HG02678 (cell line): ENCODE data around the gene TMIGD3.

Experiments
- ATAC-seq: cut with Tn5 transposase; IDR thresholded peaks from one replicate; pipeline ENCODE4 v1.9.1; 2021; ENCODE audit warnings: mild to moderate bottlenecking, moderate library complexity; ENCODE audit not compliant: unreplicated experiment

The TMIGD3 gene

DNA sequence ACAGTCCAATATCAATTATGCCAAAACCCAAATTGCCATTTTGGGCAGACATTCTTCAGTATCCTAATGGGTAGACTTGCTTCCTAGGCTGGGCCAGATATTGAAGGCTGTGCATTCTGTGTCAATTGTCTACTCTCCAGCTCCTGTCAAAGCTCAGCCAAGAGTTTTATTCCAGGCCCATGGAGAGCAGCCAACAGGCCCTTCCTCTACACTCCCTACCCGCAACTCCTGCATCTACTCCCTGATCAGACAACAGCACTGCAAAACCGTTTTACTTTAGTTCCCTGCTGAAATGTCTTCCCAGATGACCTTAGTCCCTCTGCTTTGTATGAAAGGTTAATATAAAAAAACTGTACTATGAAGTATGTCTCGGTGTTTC is 6.6 kb upstream of the TMIGD3 start:
- no peak for ATAC-seq

DNA sequence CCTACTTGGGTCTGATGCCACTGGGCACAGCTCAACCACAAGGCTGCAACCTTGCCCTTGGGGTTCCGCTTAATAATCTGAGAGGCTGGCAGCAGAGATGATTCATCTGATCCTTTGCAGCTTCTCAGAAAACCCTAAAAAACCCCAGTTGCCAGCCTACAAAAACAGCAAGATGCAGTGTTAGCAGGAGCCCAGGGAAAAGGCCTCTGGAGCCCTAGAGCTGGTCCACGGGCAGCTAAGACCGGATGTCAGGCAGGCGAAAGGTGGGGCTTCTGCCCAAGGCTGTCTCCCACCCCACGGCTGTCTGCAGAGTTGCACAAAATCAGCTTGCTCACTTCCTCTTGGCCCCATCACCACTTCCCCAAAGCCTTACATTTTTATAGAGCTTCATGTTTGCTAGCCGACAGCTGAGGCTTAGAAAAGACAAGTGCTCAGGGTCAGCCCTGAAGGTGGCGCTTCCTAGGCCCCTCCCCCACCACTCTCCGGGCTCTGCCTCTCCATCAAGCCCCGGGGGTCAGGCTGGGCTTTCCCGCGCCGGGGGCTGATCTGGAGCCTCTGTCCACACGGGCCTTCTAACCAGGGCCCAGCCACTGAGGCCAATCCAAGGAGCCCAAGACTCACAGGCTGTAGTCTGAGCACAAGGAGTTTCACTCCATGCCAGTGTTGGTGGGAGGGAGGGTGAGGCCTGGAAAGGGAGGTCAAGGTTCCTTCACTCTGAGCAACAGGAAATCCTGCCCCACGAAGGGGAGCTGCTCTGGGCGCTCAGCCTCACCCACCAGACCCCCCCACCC is 4.2 kb upstream of the TMIGD3 start:
- peak; percentile 52 for ATAC-seq

- no peak for ATAC-seq
Measured at GRCh38 chr1:111506561-111506960, 3.1 kb upstream of the TMIGD3 start.

DNA sequence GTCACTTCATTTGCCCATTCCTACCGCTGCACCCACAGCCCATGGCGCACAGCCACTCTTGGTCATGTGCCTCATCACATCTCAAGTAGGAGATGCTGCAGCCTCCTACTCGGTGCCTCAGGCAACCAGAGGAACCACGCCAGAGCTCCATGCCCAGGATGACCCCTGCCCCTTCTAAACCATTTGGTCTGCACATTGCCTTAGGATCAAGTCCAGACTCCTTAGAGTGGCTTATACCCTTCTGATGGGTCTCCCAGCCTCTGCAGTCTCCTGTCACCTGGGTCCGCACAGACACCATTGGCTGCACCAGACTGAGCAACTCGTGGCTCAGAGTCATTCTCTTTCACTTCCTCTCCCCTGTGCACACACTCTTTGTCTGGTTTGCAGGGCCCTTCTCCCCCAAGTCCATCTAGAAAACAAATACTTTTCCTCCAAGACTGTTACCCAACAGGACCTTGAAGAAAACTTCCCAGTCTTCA is 2.2 kb upstream of the TMIGD3 start:
- ATAC-seq, result peak; percentile 65

DNA sequence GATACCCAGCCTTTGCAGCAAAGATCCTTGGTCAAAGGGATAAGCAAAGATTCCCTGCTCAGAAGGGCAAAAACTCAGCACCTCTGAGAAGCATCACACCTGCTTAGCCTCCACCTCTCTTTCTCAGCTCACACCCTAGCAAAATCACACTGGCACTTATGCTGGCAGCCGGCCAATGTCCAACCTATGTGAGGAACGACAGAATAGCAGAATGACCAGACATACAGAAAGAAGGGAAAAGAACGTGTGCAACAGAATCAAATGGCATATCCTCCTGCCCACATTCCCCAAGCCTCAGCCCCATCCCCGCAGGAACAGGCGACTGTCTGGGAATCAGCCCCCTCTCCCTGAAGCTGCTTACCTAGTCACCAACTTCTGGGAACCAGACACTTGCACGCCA is 664 bp upstream of the TMIGD3 start:
- ATAC-seq, result no peak

- no peak for ATAC-seq
Measured at GRCh38 chr1:111501645-111502044, 1.8 kb downstream of the TMIGD3 start.

DNA sequence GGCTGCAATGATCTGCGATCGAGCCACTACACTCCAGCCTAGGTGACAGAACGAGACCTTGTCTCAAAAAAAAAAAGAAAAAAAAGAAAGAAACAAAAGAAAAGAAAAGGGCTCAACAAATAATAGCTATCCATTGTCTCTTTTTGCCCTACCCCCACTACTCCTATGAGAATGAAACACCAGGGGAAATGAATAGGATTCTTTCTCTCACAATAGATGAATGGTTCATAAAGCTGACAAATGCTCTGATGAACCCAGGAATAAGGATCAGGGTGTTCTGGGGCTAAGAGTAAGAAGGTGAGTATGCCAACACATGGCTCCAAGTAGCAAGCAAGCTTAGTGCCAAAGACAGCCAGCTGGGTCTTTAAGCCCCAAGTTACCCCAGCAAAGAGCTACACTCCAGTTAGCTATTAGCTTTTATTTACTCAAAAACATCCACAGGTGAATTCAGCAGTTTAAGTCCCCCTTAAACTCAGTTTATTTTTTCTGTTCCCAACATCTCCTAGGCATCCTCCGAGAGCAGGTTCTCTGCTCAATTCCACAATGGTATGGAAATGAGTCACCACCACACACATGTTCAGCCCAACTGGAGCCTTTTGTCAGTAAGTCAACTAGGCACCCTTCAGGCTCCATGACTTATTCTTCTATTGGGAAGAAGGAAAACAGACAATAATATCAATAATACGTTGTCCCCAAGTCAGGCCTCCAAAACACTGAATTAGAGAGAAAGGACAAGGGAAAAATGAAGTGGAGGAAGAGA is 4.2 kb downstream of the TMIGD3 start:
- ATAC-seq, result no peak

GRCh38 chr1:111497592-111497991 is 5.8 kb downstream of the TMIGD3 start:
- ATAC-seq, result no peak

DNA sequence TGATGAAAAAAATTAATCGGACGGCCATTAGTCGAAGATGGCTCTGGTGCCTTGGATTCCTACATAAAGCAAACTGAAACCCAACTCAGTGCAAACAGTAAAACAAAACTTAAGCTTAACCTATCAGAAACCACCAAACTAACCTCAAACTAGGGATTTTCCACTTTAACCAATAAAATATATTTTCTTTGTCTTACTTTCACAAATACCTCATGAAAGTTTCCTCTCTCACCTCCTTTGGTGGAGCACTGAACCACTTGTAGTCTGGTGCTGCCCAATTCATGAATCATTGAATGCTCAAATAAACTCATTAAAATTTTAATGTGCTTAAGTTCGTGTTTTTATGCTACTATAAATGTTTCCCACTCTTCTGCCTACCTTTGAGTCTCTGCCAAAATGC is 7.0 kb downstream of the TMIGD3 start:
- ATAC-seq, result no peak

DNA sequence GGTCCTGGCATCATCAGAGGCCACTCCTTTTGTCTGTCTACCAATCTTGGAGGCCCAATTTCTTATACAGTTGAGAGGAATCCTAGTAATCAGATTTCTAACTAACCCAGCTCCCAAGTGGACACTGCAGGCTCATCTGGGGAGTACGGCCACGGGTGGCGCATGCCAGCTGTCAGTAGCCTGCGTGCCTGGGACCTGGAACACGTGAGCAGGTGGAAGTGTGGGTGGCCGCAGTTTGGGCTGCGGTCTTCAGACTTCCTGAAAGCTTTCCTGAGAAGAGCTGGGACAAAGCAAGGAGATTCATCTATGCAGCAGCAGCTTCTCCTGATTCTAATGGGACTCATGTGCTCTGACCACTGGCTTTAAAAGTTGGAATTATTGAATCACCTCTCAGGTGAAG is 12.4 kb downstream of the TMIGD3 start:
- ATAC-seq, result no peak

GRCh38 chr1:111490220-111490619 is 13.2 kb downstream of the TMIGD3 start:
- ATAC-seq, result no peak

DNA sequence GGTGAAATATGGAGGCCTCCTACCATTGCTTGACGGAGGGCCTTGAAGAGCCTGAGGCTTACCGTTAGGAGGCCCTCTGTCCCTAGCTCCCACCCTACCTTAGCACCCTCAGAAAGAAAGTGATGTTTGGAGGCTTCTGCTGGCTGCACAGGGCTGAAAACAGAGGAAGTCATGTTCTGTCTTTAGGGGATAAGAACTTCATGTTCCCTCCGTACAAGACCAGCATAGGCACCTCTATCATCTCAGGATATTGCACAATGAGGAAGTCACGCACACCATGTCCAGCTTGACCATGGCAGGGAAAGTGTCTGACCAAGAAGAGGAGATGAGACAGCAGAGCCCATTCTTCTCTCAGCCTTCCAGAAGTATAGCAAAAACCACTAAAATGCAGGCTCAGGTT is 13.8 kb downstream of the TMIGD3 start:
- no peak for ATAC-seq

DNA sequence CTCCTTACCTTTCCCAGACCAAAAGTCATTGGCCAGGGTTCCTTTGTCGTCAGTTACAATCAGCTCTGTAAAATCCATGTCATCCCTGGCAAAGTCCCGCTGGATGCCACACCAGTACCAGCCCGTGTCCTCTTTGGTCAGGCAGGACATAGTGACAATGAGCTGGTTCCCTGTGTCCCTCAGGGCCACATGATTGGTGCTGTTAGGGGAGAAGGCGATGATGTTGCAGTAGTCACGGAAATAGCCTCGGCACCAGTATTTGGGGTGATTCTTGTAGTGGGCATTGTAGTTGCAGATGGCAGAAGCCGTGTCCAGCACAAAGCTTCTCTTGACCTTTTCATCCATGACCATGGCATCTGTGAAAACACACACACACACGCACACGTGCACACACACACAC is 14.8 kb downstream of the TMIGD3 start:
- no peak for ATAC-seq

DNA sequence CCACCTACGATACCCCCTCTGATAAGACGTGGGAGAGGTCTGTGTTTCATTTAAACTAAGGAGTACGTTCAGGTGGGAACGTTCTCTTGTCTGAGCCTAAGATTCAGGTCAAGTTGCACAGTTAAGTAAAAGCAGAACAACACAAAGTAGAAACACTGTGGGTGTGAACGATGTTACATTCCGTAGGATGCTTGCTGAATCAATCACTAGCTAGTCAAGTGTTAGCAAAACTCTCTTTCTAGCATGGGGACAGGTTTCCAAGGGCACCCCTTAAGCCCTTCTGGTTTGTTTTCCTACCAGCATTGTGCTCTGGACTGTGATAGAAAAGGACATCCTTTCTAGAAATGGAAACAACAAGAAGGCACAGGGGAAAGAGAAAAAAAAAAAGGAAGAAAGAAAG is 16.3 kb downstream of the TMIGD3 start:
- no peak for ATAC-seq

GRCh38 chr1:111486431-111486830 is 17.0 kb downstream of the TMIGD3 start:
- ATAC-seq, result no peak

- no peak for ATAC-seq
Measured at GRCh38 chr1:111484391-111485026, 18.9 kb downstream of the TMIGD3 start.

DNA sequence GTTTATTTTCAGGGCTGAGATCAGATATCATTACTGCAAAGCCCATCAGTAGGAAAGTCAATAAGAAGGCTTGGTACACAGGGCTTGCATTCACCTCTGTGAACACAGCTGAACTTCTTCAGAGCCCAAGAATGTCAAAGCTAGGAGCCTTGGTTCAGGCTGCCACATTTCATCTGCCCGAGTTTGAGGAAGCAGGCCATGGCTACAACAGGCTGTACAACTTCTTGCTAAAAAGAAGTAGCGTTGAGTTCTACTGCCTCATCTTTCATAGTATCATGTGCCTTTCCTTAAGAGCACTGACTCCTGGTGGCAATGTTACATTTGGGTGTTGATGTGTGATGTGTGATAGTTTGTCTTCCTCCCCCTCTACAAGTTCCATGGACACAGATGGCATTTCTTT is 19.6 kb downstream of the TMIGD3 start:
- no peak for ATAC-seq

- ATAC-seq, result no peak
Measured at GRCh38 chr1:111483166-111483565, 20.3 kb downstream of the TMIGD3 start.

GRCh38 chr1:111481387-111482221 is 21.8 kb downstream of the TMIGD3 start:
- no peak for ATAC-seq

- ATAC-seq, result no peak
Measured at GRCh38 chr1:111480674-111481073, 22.8 kb downstream of the TMIGD3 start.

- peak; percentile 75 for ATAC-seq
Measured at GRCh38 chr1:111476761-111477309, 26.6 kb downstream of the TMIGD3 start.
